SIG-M5 treated with dmso at 0.1 percent for 504 hours (cell line): ENCODE data around the gene CCDC148.
A peak's percentile ranks its signal among the peaks of the same experiment; 100 is the strongest.

ENCODE experiments used
- DNase-seq: peaks from one replicate; lab custom pipeline; 2025; ENCODE audit not compliant: unreplicated experiment; lab: John Stamatoyannopoulos, UW

CCDC148 gene

GRCh38 chr2:158221063-158222020 lies 235.2 kb downstream of the CCDC148 start:
- DNase-seq: no peak

DNA sequence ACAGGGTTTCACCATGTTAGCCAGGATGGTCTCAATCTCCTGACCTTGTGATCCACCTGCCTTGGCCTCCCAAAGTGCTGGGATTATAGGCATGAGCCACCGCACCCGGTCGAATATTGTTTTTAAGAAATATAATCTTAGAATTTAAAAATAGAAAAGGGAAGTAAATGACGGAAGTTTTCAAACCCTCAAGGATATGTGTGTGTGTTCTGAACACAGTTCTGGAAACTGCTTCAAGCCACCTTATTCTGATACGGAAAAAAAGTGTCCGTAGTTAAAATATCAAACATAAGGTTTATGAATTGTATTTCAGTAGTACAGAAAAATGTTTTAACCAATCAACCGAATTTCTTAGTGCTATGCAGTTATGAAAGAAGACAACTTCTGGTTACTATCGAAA lies 239.0 kb downstream of the CCDC148 start:
- DNase-seq: peak; percentile 48

- DNase-seq: peak; percentile 93
Observed at GRCh38 chr2:158214431-158214830, 242.1 kb downstream of the CCDC148 start.

DNA sequence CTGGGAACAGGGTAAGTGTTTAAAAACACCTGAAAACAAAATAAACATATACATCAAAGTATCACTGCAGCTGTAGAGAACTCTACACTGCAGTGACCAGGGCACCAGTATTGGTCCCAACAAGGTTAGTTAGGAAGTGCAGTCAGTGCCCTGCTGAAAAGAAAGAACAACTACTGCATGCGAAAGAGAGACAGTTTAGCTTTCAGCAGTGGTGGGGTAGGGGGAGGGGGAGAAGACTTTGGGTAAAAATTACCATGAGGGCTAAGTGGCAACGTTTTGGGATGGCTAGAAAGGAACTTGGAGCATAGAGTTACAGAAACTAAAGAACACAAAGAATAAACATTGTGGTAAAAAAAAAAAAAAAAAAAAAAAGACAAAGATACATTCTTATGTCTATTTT lies 242.8 kb downstream of the CCDC148 start:
- DNase-seq: no peak

- DNase-seq: no peak
Observed at GRCh38 chr2:158212301-158212700, 244.3 kb downstream of the CCDC148 start.

DNA sequence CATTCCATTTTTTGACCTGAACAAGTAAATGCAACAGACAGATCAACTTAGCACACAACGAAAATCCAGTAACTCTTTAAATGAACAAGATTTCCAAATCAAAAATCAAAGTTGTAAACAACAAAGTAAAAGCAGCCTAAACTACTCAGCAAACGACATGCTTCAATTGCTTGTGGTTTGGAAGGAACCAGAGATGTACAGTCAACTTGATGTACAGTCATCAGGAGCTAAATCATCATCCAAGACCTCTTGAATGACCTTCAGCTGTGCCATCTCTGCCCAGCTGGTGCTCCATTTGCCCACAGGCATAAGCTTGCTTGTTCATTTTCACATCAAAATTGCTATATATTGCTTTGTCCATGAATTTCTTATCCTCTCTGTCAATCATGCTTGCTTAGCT lies 245.1 kb downstream of the CCDC148 start:
- DNase-seq: no peak

DNA sequence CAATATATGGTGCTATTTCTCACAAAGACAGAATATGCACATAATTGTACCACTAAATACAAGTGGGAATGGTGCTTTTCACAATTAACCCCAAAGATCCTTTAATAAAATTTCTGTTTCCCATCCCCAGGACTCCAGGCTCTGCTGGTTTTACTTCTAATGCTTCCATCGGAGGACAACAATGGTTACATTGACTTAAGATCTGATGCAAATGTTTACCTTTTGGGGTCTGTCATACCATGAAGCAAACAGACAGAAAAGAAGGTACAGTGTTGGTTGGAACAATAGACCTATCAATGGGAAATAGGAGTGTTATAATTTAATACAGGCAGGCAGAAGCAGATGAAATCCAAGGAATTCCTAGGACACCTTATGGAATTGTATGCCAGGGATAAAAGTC lies 249.2 kb downstream of the CCDC148 start:
- no peak for DNase-seq

DNA sequence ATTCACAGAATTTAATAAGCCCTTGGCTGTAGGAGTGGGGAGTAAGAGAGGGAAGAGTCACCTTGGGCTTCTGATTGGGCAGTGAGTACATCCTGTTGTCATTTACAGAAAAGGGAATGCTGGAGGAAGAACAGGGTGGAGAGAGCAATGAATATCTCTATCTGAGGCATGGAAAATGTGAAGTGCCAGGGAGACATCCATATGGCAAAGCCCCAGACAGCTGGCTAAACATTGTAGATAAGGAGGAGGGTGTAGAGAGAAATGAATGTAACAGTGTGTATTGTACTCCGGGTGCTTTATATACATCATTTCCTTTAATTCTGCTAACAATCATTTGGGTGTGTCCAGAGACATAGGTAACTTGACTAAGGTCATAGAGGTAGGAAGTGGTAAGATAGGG lies 251.3 kb downstream of the CCDC148 start:
- DNase-seq: no peak

DNA sequence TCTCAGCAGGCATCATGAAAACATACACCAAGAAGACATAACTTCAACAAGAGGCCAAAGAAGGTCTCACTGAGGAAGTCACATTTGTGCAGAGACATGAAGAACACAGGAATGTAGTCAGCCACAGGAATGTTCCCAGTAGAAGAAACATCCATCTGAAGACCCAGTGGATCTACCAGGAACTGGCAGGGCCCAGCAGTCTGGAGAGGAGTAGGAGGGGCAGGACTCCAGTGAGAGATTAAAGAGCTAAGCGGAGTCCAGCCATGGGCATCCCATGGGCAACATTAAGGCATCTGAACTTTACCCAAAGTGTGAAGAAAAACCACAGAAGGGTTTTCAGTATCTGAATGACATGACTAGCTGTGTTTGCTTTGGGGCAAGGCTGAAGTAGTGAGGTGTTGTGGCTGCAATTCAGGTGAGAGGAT lies 251.8 kb downstream of the CCDC148 start:
- no peak for DNase-seq

DNA sequence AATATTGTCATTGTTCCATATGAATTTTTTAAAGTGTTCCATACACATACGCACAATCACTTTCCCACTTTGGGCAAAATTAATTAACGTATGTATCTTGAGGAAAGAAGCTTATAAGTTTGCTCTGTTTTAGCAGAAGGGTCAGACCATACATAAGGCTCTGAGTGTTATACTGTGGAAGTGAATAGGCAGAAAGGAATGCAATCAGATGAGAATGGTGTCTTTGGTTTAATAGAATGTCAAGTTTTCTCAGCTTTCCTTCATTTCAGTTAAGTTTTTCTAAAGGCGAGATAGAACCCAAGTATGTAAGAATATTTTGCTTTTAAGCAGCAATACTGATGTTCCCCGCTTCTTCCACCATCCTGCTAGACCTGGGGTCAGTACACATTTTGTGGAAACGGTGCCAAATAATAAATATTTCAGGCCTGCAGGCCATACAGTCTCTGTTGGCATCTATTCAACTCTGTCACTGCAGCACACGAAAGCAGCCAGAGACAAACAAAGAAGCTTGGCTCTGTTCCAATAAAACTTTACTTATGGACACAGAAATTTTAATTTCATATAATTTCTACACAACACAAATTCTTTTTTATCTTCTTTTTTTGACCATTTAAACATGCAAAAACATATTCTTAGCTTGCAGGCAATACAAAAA lies 254.3 kb downstream of the CCDC148 start:
- DNase-seq: no peak

DNA sequence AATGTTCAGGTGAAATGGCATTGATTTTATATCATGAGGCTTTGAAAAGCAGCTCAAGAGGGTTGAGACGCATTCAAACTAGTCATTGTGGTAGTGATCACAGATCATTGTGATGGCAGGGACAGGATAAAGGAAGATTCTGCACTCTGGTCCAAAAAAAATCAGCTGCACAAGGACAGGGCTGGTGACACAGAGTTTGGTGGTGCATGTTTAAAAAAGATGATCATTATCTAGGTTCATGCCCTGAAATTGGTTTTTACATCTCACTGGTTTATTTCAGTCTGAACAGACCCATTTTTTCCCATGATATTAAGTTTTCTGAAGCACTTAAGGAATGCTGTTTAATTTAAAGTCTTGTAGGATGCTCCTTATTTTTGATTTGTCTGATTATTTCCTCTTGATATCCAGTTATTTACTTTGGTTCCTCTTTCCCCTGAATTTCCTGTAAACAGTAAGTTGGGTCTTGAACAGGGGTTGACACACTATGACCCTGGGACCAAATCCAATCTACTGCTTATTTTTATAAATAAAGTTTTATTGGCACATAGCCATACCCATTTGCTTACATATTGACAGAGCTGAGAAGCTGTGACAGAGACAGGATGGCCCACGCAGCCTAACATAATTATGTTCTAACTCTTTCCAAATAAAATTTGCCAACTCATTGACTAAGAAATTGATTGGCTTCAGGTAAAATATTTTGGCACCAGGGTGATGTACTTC lies 256.5 kb downstream of the CCDC148 start:
- no peak for DNase-seq

GRCh38 chr2:158197940-158198339 lies 258.6 kb downstream of the CCDC148 start:
- peak; percentile 35 for DNase-seq

DNA sequence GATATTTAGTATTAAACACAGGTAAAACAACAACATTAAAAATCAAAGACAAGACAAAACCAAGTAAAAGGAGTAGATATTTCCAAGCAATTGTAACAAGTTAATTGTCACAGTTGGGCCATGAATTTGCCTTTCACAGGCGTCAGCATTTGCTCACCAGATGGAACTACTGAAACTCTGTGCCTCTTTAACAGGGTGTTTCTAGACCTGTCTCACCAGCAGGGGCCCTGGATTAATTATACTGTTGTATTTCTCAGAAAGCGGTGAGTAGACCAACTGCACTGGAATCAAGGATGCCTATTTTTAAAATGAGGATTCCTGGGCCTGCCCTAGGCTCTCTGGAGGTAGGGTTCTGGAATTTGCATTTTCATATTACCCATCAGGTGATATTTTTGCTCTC lies 262.3 kb downstream of the CCDC148 start:
- no peak for DNase-seq

DNA sequence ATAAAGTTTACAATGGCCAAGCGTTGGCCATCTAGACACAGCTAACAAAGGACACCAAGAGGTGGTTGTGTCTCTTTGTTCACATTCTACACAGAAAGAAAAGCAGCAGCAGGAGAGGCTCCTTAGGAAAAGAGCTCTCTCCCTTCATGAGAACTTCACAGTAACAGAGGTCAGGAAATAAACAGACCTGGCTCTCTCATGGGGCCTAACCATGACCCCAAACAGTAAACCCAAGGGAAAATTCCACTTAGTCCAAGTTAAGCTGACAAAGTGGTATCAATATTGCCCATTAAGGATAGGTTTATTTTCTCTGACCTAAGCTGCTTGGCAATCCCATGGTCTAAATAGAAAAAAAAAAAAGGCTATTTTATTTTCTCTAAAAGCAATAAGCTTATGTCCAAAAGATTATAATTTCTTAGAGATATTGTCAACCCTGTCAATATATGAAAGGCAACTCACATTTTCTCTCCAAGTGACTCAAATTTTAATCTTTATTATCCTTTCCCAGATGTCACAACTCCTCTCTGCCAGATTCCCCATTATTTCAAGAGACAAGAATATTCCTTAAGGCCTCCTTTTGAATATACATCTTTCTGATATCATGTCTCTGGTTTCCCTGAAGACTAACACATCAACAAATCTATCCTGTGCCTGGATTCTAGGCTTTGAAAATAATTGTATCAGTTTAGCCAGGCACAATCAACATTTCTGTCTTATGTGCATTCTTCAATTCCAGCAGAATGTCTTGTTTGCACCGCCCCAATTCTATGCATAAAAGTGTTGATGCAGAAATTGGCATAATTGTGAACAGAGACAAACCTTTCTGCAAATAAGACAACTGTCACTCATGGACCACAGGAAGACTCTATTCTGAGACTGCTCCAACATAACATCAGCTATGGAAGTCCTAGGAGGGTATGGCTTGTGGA lies 263.8 kb downstream of the CCDC148 start:
- DNase-seq: no peak

GRCh38 chr2:158191076-158191895 lies 265.3 kb downstream of the CCDC148 start:
- no peak for DNase-seq

GRCh38 chr2:158189526-158189925 lies 267.0 kb downstream of the CCDC148 start:
- DNase-seq: no peak

DNA sequence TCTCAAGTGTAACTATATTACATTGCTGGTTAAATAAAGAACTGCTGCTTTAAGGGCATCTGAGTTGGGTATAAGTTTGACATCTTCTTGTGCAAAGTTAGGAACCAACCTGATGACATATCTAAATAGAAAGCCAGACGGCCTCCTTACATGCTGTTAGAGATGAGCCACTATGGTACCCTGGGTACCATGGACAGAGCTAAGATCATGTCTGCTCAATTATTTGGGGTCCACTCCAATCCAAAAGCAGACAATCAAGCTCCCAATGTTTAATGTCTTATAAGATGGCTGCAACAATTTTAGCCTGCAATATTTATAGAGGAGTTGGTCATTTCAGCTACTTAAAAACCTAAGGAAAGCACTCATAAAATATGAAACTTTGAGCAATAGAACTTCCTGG lies 268.6 kb downstream of the CCDC148 start:
- DNase-seq: no peak

DNA sequence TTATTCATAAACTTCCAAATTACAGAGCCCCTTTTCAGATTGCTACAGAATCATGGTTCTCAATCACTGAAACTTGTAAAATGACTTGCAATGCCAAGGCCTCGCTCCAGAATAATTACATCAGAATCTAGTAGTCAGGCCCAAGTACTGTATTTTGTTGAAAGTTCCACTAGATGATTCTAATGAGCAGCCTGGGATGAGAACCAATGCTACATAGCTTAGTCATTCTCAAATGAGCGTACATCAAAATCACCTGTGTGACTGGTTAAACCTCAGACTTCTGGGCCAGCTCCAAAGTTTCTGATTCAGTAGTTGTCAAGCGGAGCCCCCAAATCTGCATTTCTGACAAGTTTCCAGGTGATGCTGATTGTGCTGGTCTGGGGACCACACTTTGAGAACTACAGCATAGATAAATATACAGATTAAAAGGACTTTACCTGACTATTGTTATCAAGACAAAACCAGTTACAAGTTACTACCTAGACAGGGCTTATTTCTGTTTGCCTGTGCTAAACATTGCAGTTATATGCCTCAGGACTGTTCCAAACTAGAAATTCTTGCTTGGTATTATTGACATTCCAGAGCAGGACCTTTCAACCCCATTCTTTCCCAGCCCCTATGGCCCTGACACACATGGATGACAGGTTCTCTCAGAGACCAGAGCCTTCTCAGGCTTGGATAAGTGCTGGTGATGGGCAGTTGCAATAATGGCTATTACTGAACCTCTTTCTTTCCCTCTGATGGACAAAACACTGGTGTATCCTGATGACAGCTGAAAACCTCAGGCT lies 271.8 kb downstream of the CCDC148 start:
- peak; percentile 54 for DNase-seq

DNA sequence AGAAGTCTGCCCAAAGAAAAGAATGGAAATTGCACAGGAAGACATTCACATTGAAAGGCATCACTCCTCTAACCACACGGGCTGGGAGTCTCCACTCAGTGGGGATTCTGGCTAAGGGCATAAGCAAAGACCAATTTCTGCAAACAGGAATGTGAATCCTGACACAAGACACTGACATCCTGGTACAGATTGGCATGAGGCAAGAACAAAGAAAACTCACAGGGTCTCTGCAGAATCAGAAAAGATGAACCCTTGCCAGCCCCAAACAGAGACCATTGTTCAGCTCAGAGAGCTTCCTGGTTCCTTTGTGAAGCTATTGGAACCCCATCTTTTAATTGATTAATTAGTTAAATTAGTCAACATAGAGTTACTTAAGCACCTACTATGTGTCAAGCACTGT lies 272.6 kb downstream of the CCDC148 start:
- no peak for DNase-seq
